NCI-H2029 (cell line): ENCODE data around the gene DLEU7.

Experiments used
- DNase-seq: peaks from one replicate; lab custom pipeline; 2025; lab: John Stamatoyannopoulos, UW

The DLEU7 gene

DNA sequence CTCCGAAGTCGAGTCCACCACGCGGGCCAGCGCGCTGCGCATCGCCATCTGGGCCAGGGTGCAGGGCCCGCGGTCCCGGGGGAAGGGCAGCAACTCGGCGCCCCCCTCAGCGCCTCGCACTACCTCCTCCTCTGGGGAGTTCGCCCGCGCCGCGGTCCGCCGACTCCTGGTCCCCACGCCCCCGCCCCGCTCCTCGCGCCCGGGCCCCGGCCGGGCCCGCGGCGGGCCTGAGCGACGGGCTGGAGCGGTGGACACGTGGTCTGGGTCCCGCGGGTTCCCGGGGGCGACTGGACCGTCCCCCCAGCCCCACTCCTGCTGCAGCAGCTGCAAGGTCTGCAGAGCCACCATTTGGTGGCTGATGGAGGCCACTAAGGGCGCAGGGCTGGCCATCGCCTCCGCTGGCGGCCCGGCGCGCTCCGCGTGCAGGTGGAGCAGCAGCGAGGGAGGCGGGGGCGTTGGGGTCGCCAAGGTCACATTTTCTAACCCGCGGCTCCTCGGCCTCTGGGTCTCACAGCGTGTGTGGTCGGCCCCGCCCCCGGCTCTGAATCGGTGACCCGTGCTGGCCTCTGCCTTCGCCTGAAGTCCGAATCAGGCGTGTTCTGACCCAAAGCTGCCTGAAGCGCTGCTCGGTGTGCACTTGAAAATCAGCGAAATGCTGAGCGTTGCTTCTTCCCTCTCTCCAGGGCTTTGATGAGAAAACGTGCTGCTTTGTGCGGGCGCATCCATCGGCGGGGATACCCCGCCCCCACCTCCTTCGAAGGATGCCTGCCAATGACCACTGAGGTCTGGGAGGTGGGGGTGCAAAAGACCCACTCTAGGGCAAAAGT is at the start of gene DLEU7:
Gene DLEU7, minus strand, starts transcription at position 436 of the 827 bp plus-strand sequence. Its CDS starts 46 bp downstream, at position 390.
- no peak for DNase-seq

- no peak for DNase-seq
Observed at GRCh38 chr13:50892210-50892944, 48.9 kb upstream of the DLEU7 start.

- DNase-seq: no peak
Observed at GRCh38 chr13:50891206-50891605, 47.7 kb upstream of the DLEU7 start.

DNA sequence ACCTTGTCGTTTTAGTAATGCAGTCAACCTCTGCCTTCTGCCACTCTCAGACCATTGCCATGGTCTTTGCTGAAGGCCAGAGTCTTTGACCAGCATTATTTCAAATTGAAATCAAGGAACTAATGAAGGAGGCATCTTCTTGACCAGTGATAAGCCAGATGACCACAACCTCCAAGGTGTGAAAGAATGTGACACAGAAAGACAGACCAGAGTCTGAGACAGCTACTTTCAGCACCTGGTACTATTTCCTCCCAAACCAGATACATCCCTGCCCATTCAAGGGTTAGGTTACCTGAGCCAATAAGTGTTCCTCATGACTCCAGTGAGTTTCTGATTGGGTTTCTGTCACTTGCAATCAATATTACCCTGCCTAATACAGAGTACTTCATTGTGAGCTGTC is 45.8 kb upstream of the DLEU7 start:
- no peak for DNase-seq

GRCh38 chr13:50888362-50888761 is 44.9 kb upstream of the DLEU7 start:
- DNase-seq: no peak

DNA sequence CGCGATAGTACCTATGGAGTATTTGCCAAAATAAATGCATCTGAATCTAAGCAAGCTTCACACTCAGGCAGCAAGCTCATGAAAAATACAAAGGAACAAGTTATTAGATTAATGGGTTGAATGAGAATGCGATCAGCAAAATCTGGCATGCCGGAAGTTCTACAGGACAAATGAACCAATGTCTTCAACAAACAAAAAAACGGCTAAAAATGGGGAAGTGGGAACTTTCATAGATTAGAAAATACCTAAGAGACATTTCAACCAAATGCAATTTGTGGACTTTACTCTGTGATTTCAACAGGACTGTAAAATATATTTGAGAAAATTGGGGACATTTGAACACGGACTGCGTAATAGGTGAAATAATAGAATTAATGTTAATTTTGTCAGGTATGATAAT is 43.7 kb upstream of the DLEU7 start:
- no peak for DNase-seq

- no peak for DNase-seq
Observed at GRCh38 chr13:50884265-50884664, 40.8 kb upstream of the DLEU7 start.

- DNase-seq: no peak
Observed at GRCh38 chr13:50883728-50884127, 40.2 kb upstream of the DLEU7 start.

GRCh38 chr13:50882816-50883435 is 39.4 kb upstream of the DLEU7 start:
- no peak for DNase-seq

DNA sequence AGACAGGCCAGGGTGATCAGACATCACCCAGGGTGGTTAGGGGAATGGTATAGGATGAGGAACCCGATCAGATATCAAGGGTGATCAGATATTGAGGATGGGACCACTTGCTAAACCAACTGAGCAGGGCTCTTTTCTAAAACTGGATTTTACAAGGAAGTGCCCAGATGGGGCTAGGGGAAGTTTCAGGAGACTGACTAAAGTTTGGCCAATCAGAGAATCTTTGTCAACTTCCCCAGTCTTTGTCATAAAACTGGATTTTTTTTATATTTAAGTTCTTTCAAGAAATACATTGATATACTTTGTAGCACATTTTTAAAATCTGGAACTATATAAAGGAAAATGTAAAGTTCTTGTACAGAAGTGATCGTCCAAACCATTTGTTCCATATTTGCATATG is 30.5 kb upstream of the DLEU7 start:
- no peak for DNase-seq

DNA sequence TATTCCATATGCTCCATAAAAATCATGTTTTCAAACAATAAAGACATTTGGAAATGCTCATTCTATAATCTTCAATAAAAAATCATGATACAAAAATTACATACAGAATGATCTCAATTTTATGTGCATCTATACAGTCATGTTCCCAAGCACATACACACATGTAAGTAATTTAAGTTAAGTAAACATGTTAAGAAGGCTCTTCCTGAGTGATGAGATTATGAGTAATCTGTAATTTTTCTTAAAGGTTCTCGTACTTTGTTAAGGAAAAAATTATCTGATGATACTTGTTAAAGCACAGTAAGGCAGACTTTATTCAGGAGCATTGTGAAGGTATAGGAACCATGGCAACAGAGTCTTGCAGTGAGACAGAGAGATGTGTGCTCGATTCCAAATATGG is 30.0 kb upstream of the DLEU7 start:
- no peak for DNase-seq

GRCh38 chr13:50871405-50871804 is 27.9 kb upstream of the DLEU7 start:
- no peak for DNase-seq

DNA sequence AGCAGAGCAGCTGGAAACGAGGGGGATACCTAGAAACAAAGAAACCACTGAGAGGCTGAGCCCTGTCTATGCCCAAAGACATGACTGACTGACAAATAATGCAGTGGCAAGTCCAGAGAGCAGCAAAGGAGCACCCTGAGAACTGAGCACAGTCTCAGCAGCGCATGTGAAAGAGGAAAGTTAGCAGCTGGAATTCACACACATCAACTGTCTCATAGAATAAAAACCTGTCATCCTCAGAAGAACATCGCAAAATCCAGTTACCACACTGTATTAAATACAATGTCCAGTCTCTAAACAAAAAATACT is 24.1 kb upstream of the DLEU7 start:
- DNase-seq: no peak

- no peak for DNase-seq
Observed at GRCh38 chr13:50866817-50867636, 23.5 kb upstream of the DLEU7 start.

GRCh38 chr13:50864492-50864891 is 21.0 kb upstream of the DLEU7 start:
- DNase-seq: no peak

DNA sequence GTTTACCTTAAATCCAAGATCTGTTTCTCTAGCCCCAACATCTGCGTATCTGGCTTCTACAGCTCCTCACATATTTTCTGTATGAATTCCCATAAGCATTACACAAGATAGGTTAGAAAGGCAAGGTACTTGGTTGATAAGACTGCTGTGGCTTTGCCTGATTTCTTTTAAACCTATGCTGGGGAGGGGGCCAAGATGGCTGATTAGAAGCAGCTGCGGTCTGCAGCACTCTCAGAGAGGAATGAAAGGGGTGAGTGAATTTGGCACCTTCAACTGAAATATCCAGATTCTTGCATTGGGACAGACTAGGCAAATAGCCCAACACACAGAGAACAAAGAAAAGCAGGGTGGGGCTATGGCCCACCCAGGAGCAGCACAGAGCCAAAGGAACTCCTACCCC is 12.2 kb upstream of the DLEU7 start:
- no peak for DNase-seq

- no peak for DNase-seq
Observed at GRCh38 chr13:50850445-50850844, 7.0 kb upstream of the DLEU7 start.

- no peak for DNase-seq
Observed at GRCh38 chr13:50847501-50847900, 4.0 kb upstream of the DLEU7 start.

- no peak for DNase-seq
Observed at GRCh38 chr13:50846861-50847475, 3.5 kb upstream of the DLEU7 start.

- DNase-seq: no peak
Observed at GRCh38 chr13:50845211-50845610, 1.7 kb upstream of the DLEU7 start.

- no peak for DNase-seq
Observed at GRCh38 chr13:50844084-50844875, 788 bp upstream of the DLEU7 start.
